Neutrophil (primary cell): ENCODE data around the gene PRSS50.
"Not testable (repeated sequence)": the region's sequence is repeated elsewhere in the genome, so short reads cannot be mapped to it uniquely, and the experiment has no call there.

Source experiments
- H3K27ac ChIP-seq: fragments of 200-600 bp; sonication (generic); 2 replicates; pipeline ENCODE4 v1.5.1; 2016; ENCODE audit warnings: mild to moderate bottlenecking, moderate library complexity
- H3K27me3 ChIP-seq: fragments of 200-600 bp; sonication (generic); 2 replicates; pipeline ENCODE4 v1.6.0; 2016; ENCODE audit warnings: mild to moderate bottlenecking
- H3K36me3 ChIP-seq: fragments of 200-600 bp; sonication (generic); 2 replicates; pipeline ENCODE4 v1.5.1; 2017
- H3K4me1 ChIP-seq, 2 experiments: fragments of 200-600 bp in 1 of 2; sonication (generic) in 1 of 2; 1 replicate in 1 of 2; 2 replicates in 1 of 2; pipeline versions ENCODE4 v1.5.1 to v1.6.1; 2013 to 2016; ENCODE audit warnings: low read depth in 1 of 2, low read length in 1 of 2, mild to moderate bottlenecking in 1 of 2, moderate library complexity in 1 of 2; ENCODE audit not compliant: control insufficient read depth in 1 of 2, insufficient read depth in 1 of 2
- H3K4me3 ChIP-seq, 2 experiments: fragments of 200-600 bp in 1 of 2; sonication (generic) in 1 of 2; 1 replicate in 1 of 2; 2 replicates in 1 of 2; pipeline ENCODE4 v1.5.1; 2013 to 2016; ENCODE audit warnings: low read depth in 1 of 2, low read length in 1 of 2, mild to moderate bottlenecking in 1 of 2, moderate library complexity in 1 of 2
- H3K9me3 ChIP-seq: fragments of 200-600 bp; sonication (generic); 2 replicates; pipeline ENCODE4 v1.5.1; 2016
- TF ChIP-seq, protein P1 (sequence below): fragments of 200-600 bp; sonication (generic); IDR thresholded peaks from 2 replicates; pipeline ENCODE4 v1.5.1; 2016; ENCODE audit warnings: antibody characterized with exemption

PRSS50 gene

GRCh38 chr3:46742992-46743585 is 25.4 kb upstream of the PRSS50 start:
- TF ChIP-seq, protein P1, sequence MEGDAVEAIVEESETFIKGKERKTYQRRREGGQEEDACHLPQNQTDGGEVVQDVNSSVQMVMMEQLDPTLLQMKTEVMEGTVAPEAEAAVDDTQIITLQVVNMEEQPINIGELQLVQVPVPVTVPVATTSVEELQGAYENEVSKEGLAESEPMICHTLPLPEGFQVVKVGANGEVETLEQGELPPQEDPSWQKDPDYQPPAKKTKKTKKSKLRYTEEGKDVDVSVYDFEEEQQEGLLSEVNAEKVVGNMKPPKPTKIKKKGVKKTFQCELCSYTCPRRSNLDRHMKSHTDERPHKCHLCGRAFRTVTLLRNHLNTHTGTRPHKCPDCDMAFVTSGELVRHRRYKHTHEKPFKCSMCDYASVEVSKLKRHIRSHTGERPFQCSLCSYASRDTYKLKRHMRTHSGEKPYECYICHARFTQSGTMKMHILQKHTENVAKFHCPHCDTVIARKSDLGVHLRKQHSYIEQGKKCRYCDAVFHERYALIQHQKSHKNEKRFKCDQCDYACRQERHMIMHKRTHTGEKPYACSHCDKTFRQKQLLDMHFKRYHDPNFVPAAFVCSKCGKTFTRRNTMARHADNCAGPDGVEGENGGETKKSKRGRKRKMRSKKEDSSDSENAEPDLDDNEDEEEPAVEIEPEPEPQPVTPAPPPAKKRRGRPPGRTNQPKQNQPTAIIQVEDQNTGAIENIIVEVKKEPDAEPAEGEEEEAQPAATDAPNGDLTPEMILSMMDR, result no peak
- Histone ChIP-seq H3K4me1 (no peaks in the 10 kb centered on the region), H3K27me3 (peaks cover 5% of the 10 kb centered on the region), H3K27ac (no peak overlapping the region), H3K36me3 (no peaks in the 10 kb centered on the region), H3K4me3 (no peak overlapping the region), H3K9me3 (no peaks in the 10 kb centered on the region)

DNA sequence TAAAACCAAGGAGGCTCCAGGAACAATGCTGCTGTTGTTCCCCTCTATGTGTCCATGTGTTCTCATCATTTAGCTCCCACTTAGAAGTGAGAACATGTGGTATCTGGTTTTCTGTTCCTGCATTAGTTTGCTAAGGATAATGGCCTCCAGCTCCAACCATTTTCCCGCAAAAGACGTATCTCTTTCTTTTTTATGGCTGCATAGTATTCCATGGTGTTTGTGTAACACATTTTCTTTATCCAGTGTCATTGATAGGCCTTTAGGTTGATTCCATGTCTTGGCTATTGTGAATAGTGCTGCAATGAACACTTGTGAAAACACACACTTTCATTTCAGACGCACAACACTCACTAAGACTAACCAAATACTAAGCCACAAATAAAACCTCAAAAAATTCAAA is 21.9 kb upstream of the PRSS50 start:
- H3K36me3 ChIP-seq, H3K4me3 ChIP-seq, H3K27ac ChIP-seq, H3K4me1 ChIP-seq, H3K9me3 ChIP-seq: not testable (repeated sequence)
- peaks cover 11% of the 10 kb centered on the region for H3K27me3 ChIP-seq

DNA sequence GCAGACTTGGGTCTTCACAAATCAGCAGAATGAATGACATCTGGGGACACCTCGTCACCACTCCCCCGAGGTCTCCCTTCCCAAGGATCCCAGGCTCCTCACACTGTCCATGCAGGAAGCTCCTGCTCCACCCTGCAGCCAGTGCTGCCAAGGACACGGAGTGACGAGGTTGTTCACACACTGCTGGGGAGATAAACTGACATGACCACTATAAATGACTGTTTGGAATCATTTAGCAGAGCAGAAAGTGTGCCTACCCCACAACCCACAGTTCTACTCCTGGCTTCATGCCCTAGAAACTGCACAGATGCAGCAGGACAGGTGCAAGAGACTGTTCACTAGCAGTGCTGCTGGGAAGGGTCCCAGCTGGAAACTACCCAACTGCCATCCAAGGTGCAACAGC is 19.7 kb upstream of the PRSS50 start:
- Histone ChIP-seq H3K4me3 (no peak overlapping the region), H3K9me3 (no peaks in the 10 kb centered on the region), H3K27ac (no peak overlapping the region), H3K27me3 (peaks cover 11% of the 10 kb centered on the region), H3K4me1 (no peaks in the 10 kb centered on the region), H3K36me3 (no peaks in the 10 kb centered on the region)
- TF ChIP-seq, protein P1, result no peak

DNA sequence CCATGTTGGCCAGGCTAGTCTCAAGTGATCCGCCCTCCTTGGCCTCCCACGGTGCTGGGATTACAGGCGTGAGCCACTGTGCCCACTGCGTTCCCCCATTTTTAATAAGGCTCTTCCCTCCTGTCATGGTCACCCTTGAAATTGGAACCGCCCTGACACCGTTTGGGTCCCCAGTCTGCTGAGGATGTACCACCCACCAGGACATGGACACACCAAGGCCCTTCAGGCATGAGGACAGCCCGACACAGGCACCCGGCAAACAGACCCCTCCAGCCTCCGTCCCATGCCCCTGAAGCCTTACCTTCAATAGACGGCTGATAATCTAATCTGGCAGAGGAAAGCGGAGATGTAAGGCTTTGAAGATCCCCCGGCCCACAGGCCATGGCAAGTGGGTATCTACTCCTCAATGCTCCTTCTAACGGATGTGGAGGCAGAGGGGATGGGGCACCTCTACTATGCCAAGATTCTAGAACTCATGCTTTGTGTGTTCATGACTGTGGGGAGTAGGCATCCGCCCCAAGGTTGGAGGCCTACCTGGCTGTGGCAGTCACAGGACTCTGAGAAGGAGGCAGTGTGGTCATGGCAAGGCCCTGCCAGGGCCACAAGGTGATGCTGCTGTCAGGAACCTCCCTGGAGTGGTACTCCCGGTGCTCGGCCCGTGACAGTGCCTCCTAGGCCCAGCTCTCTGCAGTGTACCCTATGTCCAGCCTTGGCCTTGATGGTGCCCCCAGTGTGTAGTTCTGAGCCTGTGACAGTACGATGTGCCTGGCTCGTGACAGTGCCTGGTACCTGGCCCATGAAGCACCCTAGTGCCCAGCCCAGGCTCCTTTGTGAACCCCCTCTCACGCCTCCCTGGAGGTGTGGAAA is 18.6 kb upstream of the PRSS50 start:
- H3K4me1 ChIP-seq, result no peaks in the 10 kb centered on the region
- H3K27ac ChIP-seq, result no peak overlapping the region
- peaks cover 11% of the 10 kb centered on the region for H3K27me3 ChIP-seq
- TF ChIP-seq, protein P1, result no peak
- no peak overlapping the region for H3K4me3 ChIP-seq
- no peaks in the 10 kb centered on the region for H3K36me3 ChIP-seq
- H3K9me3 ChIP-seq, result no peaks in the 10 kb centered on the region

DNA sequence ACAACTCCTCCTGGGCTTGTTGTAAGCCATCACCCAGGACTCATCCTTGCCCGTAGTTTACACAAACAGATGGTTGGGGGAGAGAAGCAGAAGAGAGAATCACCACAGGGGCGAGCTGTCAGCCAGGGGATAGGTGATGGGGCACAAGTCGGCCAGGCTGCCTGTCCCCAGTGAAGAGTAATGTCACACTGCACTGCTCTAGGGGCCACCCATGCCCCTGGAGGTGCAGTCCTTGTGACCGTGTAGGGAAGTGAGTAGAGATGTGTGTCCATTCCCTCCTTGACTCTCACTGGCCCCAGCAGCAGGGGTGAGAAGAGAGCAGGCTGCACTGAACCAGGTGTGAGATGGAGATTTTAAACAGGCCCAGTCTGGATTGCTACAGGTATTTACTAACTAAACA is 17.1 kb upstream of the PRSS50 start:
- H3K36me3 ChIP-seq, result no peaks in the 10 kb centered on the region
- TF ChIP-seq, protein P1, result no peak
- peaks cover 17% of the 10 kb centered on the region for H3K27me3 ChIP-seq
- H3K4me3 ChIP-seq, result no peak overlapping the region
- no peak overlapping the region for H3K27ac ChIP-seq
- no peaks in the 10 kb centered on the region for H3K9me3 ChIP-seq
- H3K4me1 ChIP-seq, result no peaks in the 10 kb centered on the region
